HCT116 (cell line): ENCODE measurements around the gene MED16. TPM values are rescaled to one million over a fixed set of nuclear protein-coding genes. Genes with fewer than 3 reads are reported as not detected.

Experiments used
- ATAC-seq: fragments of 200-7000 bp; cut with Tn5 transposase; 2 replicates; pipeline ENCODE4 v1.9.1; 2020; ENCODE audit warnings: mild to moderate bottlenecking, moderate library complexity
- BruUV-seq: library from RNA; stranded (reverse); fragments of 400-500 nt; replicated peaks from 2 replicates; lab custom pipeline; 2021; lab: Mats Ljungman, UMichigan
- CTCF ChIA-PET: fragments of 300-600 bp; sonication (Branson Sonifier 250); formaldehyde crosslinking; loops from one replicate; lab custom pipeline; 2021; ENCODE audit warnings: antibody characterized with exemption; lab: Charles Lee
- POLR2A ChIA-PET: fragments of 300-600, 350-600 bp; sonication (Branson Sonifier 250); formaldehyde crosslinking; loops from one replicate; lab custom pipeline; 2021; ENCODE audit warnings: antibody characterized with exemption; lab: Charles Lee
- RAD21 ChIA-PET, 2 experiments: fragments of 300-600 bp; sonication (Branson Sonifier 250); formaldehyde crosslinking; loops; one replicate each; lab custom pipeline; 2023; ENCODE audit warnings: low total read pairs in 2 of 2; ENCODE audit not compliant: uncharacterized antibody in 2 of 2, unreplicated experiment in 2 of 2, low non-redundant PET in 1 of 2; lab: Charles Lee
- DNase-seq: peaks from one replicate; pipeline ENCODE4 v3.0.0-alpha.2; 2010; ENCODE audit warnings: low read depth, low spot score
- H2AFZ ChIP-seq: fragments of 200-600 bp; shearing (Covaris generic), sonication (generic); 2 replicates; pipeline ENCODE4 v1.6.1; 2017; ENCODE audit warnings: low read depth, mixed run types, mixed read lengths, antibody characterized with exemption, low read length; ENCODE audit not compliant: poor library complexity, severe bottlenecking
- H3K27ac ChIP-seq: 2 replicates; pipeline ENCODE4 v1.5.1; 2012; ENCODE audit warnings: low read depth, low read length
- H3K27me3 ChIP-seq: fragments of 200-600 bp; sonication (generic); 2 replicates; pipeline ENCODE4 v1.6.1; 2016; ENCODE audit warnings: mixed run types, low read length, mixed read lengths; ENCODE audit not compliant: insufficient read depth
- H3K36me3 ChIP-seq, 2 experiments: fragments of 200-500 bp in 1 of 2; fragments of 200-600 bp in 1 of 2; sonication (Bioruptor generic) in 1 of 2; sonication (generic) in 1 of 2; 2 replicates each; pipeline versions ENCODE4 v1.5.1 to v1.6.1; 2014 to 2016; ENCODE audit warnings: low read length in 2 of 2, inconsistent platforms in 1 of 2, mixed read lengths in 1 of 2, mixed run types in 1 of 2; ENCODE audit not compliant: insufficient read depth in 2 of 2, control insufficient read depth in 1 of 2
- H3K4me1 ChIP-seq, 2 experiments: fragments of 200-600 bp in 1 of 2; sonication (generic) in 1 of 2; 2 replicates each; pipeline versions ENCODE4 v1.5.1 to v1.6.1; 2012 to 2017; ENCODE audit warnings: low read length in 2 of 2, inconsistent platforms in 1 of 2, mild to moderate bottlenecking in 1 of 2, mixed read lengths in 1 of 2, mixed run types in 1 of 2, moderate library complexity in 1 of 2; ENCODE audit not compliant: insufficient read depth in 2 of 2, control insufficient read depth in 1 of 2
- H3K4me2 ChIP-seq: fragments of 200-600 bp; sonication (generic); 2 replicates; pipeline ENCODE4 v1.6.1; 2017; ENCODE audit warnings: mixed run types, low read length, mixed read lengths
- H3K4me3 ChIP-seq, 2 experiments: fragments of 200-600 bp in 1 of 2; sonication (generic) in 1 of 2; replicated peaks in 1 of 2; 2 replicates each; pipeline ENCODE4 v1.5.1; 2011 to 2016; ENCODE audit warnings: low read length in 2 of 2, control low read depth in 1 of 2, low read depth in 1 of 2, mild to moderate bottlenecking in 1 of 2, mixed read lengths in 1 of 2, mixed run types in 1 of 2
- H3K79me2 ChIP-seq: fragments of 200-600 bp; sonication (generic); 2 replicates; pipeline ENCODE4 v1.6.1; 2017; ENCODE audit warnings: mild to moderate bottlenecking, mixed run types, low read length, moderate library complexity, mixed read lengths; ENCODE audit not compliant: insufficient read depth
- H3K9ac ChIP-seq: fragments of 200-600 bp; sonication (generic); 2 replicates; pipeline ENCODE4 v1.6.1; 2016; ENCODE audit warnings: low read length, mixed read lengths
- H3K9me2 ChIP-seq: fragments of 200-600 bp; sonication (generic), shearing (Covaris generic); 2 replicates; pipeline ENCODE4 v1.6.1; 2017; ENCODE audit warnings: mixed run types, mild to moderate bottlenecking, moderate library complexity; ENCODE audit not compliant: insufficient read depth
- H3K9me3 ChIP-seq, 2 experiments: fragments of 200-500 bp in 1 of 2; fragments of 200-600 bp in 1 of 2; sonication (Bioruptor generic) in 1 of 2; sonication (generic) in 1 of 2; 2 replicates each; pipeline ENCODE4 v1.6.1; 2014 to 2017; ENCODE audit warnings: low read length in 2 of 2, mixed read lengths in 2 of 2, inconsistent platforms in 1 of 2, low read depth in 1 of 2, mild to moderate bottlenecking in 1 of 2, mixed run types in 1 of 2, moderate library complexity in 1 of 2; ENCODE audit not compliant: control insufficient read depth in 1 of 2, insufficient read depth in 1 of 2
- H4K20me1 ChIP-seq: fragments of 200-600 bp; sonication (generic), shearing (Covaris generic); 2 replicates; pipeline ENCODE4 v1.6.1; 2017; ENCODE audit warnings: mixed run types, mild to moderate bottlenecking, moderate library complexity; ENCODE audit not compliant: insufficient read depth
- CBX3 ChIP-seq: IDR thresholded peaks from 2 replicates; pipeline ENCODE4 v1.6.1; 2012; ENCODE audit warnings: low read depth
- CEBPB ChIP-seq: IDR thresholded peaks from 2 replicates; pipeline ENCODE4 v1.6.1; 2012; ENCODE audit warnings: low read depth
- EGR1 ChIP-seq: IDR thresholded peaks from 2 replicates; pipeline ENCODE4 v1.6.1; 2012; ENCODE audit warnings: low read depth
- EZH2 ChIP-seq: fragments of 200-600 bp; sonication (generic); IDR thresholded peaks from 2 replicates; pipeline ENCODE4 v1.6.1; 2017; ENCODE audit warnings: antibody characterized with exemption, mixed run types
- MAX ChIP-seq: IDR thresholded peaks from 2 replicates; pipeline ENCODE4 v1.6.1; 2012
- POLR2A ChIP-seq: IDR thresholded peaks from 2 replicates; pipeline ENCODE4 v1.7.0; 2011; ENCODE audit warnings: borderline replicate concordance; ENCODE audit not compliant: insufficient read depth, insufficient read length; ENCODE audit errors: extremely low read depth
- RAD21 ChIP-seq: IDR thresholded peaks from 2 replicates; pipeline ENCODE4 v1.6.1; 2012; ENCODE audit warnings: low read depth, mild to moderate bottlenecking
- SIN3A ChIP-seq: IDR thresholded peaks from 2 replicates; pipeline ENCODE4 v1.6.1; 2012; ENCODE audit warnings: low read depth
- SRF ChIP-seq: IDR thresholded peaks from 2 replicates; pipeline ENCODE4 v1.6.1; 2012; ENCODE audit warnings: low read depth
- TCF7L2 ChIP-seq: IDR thresholded peaks from 2 replicates; pipeline ENCODE4 v1.7.0; 2011; ENCODE audit warnings: borderline replicate concordance, inconsistent platforms; ENCODE audit not compliant: insufficient read depth, insufficient read length; ENCODE audit errors: extremely low read depth
- YY1 ChIP-seq: IDR thresholded peaks from 2 replicates; pipeline ENCODE4 v1.6.1; 2011; ENCODE audit warnings: low read length, low read depth, moderate library complexity, mild to moderate bottlenecking; ENCODE audit not compliant: insufficient replicate concordance; ENCODE audit errors: extremely low read depth
- ZFX ChIP-seq: fragments of 450-650 bp; IDR thresholded peaks from 2 replicates; pipeline ENCODE4 v1.6.1; 2017
- ZNF274 ChIP-seq: fragments of 200-500 bp; sonication (Bioruptor generic); IDR thresholded peaks from 2 replicates; pipeline ENCODE4 v1.6.1; 2014; ENCODE audit warnings: mild to moderate bottlenecking, low read depth, low read length, inconsistent platforms
- intact Hi-C: fragments of 100-400 bp; cut with micrococcal nuclease; formaldehyde crosslinking; loops from 2 replicates; pipeline ENCODE4 v1.10.0; 2022
- total RNA-seq: library from RNA; stranded (reverse); gene quantifications from one replicate; pipeline ENCODE4 v1.2.1, GENCODE V29; 2021; ENCODE audit not compliant: unreplicated experiment
- TF ChIP-seq, protein P1 (sequence below): IDR thresholded peaks from 2 replicates; pipeline ENCODE4 v1.6.1; 2012
- TF ChIP-seq, protein P2 (sequence below), 3 experiments: fragments of 200-600 bp in 1 of 3; sonication (generic) in 1 of 3; IDR thresholded peaks in 2 of 3; conservative IDR thresholded peaks in 1 of 3; 2 replicates each; pipeline ENCODE4 v1.5.1; 2012 to 2017; ENCODE audit warnings: low read depth in 2 of 3, low read length in 2 of 3, antibody characterized with exemption in 1 of 3, borderline replicate concordance in 1 of 3, control low read depth in 1 of 3, mild to moderate bottlenecking in 1 of 3, mixed read lengths in 1 of 3, mixed run types in 1 of 3, moderate library complexity in 1 of 3; ENCODE audit not compliant: insufficient read depth in 1 of 3

The MED16 gene
- total RNA-seq, 1 experiment from 2014 or later, result 73.6 TPM

DNA sequence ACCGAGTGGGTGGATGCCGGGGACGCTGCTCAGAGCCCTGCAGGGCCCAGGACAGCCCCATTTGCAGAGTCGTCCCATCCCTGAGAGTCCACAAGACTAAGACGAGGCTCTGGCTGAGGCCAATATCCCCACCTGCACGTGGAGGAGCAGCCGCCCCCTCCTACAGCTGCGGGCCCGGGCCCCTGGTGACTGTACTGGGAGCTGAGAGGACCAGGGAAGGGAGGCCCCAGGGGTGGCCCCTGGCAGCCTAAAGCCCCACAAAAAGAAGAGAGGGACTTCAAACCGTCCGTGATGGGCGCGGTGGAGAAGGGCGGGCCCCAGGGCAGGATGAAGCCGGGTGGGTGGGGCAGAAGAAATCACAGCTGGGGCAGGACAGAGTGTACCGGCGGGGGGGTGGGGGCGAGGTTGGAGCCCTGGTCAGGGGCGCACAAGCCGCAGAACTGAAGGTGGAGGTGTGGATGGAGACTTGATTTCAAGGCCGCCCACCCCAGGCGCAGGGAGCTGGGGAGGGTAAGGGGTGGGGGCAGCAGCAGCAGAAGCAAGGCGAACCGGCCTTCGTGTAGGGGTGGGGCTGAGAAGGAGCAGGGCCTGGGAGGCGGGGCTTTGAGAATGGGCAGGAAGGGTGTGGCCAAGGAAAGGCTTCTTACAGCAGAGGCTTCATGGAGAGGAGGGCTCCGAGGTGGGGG, 20.6 kb downstream of the MED16 start:
- Histone ChIP-seq H3K27ac (peak overlapping the region; percentile 75), H3K4me2 (peak overlapping the region; percentile 61), H2AFZ (no peak overlapping the region), H3K27me3 (no peaks in the 10 kb centered on the region), H3K36me3 (peaks cover 5 to 18% of the 10 kb centered on the region in 2 experiments; a peak in 2 of 4 replicates), H3K79me2 (no peaks in the 10 kb centered on the region), H3K4me1 (peaks cover 19 to 36% of the 10 kb centered on the region in 2 experiments)
- no TSS peak for BruUV-seq
- DNase-seq, result peak; percentile 61
- ChIA-PET RAD21 (no interaction called here), CTCF (no interaction called here)
- intact Hi-C loops, result no loop called here
- peak; percentile 73 for ATAC-seq
- no peak for TF ChIP-seq RAD21
- TF ChIP-seq, protein P1, sequence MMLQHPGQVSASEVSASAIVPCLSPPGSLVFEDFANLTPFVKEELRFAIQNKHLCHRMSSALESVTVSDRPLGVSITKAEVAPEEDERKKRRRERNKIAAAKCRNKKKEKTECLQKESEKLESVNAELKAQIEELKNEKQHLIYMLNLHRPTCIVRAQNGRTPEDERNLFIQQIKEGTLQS, result no peak
- TF ChIP-seq ZNF274, result no peak
- no peak for TF ChIP-seq SRF
- TF ChIP-seq CEBPB, result no peak
- TF ChIP-seq, protein P2, sequence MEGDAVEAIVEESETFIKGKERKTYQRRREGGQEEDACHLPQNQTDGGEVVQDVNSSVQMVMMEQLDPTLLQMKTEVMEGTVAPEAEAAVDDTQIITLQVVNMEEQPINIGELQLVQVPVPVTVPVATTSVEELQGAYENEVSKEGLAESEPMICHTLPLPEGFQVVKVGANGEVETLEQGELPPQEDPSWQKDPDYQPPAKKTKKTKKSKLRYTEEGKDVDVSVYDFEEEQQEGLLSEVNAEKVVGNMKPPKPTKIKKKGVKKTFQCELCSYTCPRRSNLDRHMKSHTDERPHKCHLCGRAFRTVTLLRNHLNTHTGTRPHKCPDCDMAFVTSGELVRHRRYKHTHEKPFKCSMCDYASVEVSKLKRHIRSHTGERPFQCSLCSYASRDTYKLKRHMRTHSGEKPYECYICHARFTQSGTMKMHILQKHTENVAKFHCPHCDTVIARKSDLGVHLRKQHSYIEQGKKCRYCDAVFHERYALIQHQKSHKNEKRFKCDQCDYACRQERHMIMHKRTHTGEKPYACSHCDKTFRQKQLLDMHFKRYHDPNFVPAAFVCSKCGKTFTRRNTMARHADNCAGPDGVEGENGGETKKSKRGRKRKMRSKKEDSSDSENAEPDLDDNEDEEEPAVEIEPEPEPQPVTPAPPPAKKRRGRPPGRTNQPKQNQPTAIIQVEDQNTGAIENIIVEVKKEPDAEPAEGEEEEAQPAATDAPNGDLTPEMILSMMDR (IDR thresholded peaks at IDR 0.05 in 2 of 3, conservative IDR thresholded peaks at IDR 0.05 in 1 of 3; ENCODE audit: borderline replicate concordance in 1 of 3, insufficient read depth in 1 of 3, low read depth in 2 of 3, low read length in 2 of 3), result no peak
- no peak for TF ChIP-seq TCF7L2
- TF ChIP-seq EGR1, result no peak
- TF ChIP-seq YY1, result no peak
- no peak for TF ChIP-seq MAX
- TF ChIP-seq EZH2, result no peak
- TF ChIP-seq ZFX, result no peak
- TF ChIP-seq SIN3A, result no peak
- no peak for TF ChIP-seq CBX3
- no peak for TF ChIP-seq POLR2A
- TF ChIP-seq, all 23 proteins: peak for 0
- Histone ChIP-seq H3K9ac (peak overlapping the region; percentile 40), H3K4me3 (no peak overlapping the region), H3K9me3 (no peaks in the 10 kb centered on the region), H3K9me2 (no peaks in the 10 kb centered on the region), H4K20me1 (no peaks in the 10 kb centered on the region)
- POLR2A ChIA-PET, result interaction anchor here (1.4 kb wide), 1 partner anchor 21 kb away, joined by 5 read pairs; the partner anchor contains the start of genes MED16 and RNU6-9
